ENCODE data around the gene TEAD1.

The TEAD1 gene

GRCh38 chr11:12686246-12687060 is 12.2 kb downstream of the TEAD1 start:
- no peak for TF ChIP-seq CTCF (IDR thresholded peaks at IDR 0.05; ENCODE audit: insufficient read depth, low read length)
- no peak for TF ChIP-seq GABPA (IDR thresholded peaks at IDR 0.05; ENCODE audit: low read depth)
- no peak for TF ChIP-seq POLR2AphosphoS5 (IDR thresholded peaks at IDR 0.05; ENCODE audit: low read depth)
- no peak for TF ChIP-seq SPI1 (IDR thresholded peaks at IDR 0.05; ENCODE audit: borderline replicate concordance, low read depth)
- no peak for TF ChIP-seq REST (IDR thresholded peaks at IDR 0.05; ENCODE audit: insufficient replicate concordance, low read depth)
- peaks cover 5% of the 10 kb centered on the region for H3K27me3 ChIP-seq (ENCODE audit: insufficient read depth, poor library complexity, severe bottlenecking)
- H3K4me3 ChIP-seq (replicated peaks; ENCODE audit: insufficient read depth, low read length): no peak overlapping the region
- DNase-seq (ENCODE audit: low read depth in 1 of 2, low spot score in 1 of 2): no peak
- H3K27ac ChIP-seq (replicated peaks): no peak overlapping the region

DNA sequence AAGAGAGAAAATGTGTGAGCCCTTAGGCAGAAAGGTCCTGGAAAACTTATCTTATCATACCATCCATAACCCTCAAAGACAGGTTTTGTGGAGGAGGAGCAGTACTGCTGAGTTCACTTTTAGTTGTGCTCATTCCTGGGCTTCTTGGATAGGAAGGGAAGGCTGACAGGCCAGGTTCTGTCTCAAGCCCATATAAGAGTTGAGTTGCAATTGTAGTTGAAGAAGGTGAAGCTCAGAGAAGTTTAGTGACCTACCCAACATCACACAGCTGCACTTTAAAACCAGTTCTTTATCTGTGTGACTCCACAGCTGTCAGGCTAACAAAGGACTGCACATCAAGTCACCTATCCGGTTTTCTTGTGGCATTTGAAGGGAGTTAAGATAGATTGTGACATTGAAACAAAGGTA is 13.0 kb downstream of the TEAD1 start:
- TF ChIP-seq GABPA (IDR thresholded peaks at IDR 0.05; ENCODE audit: low read depth) (no peak), CTCF (IDR thresholded peaks at IDR 0.05; ENCODE audit: insufficient read depth, low read length) (no peak), SPI1 (IDR thresholded peaks at IDR 0.05; ENCODE audit: borderline replicate concordance, low read depth) (no peak), REST (IDR thresholded peaks at IDR 0.05; ENCODE audit: insufficient replicate concordance, low read depth) (no peak)
- no peak overlapping the region for H3K27ac ChIP-seq (replicated peaks)
- H3K4me3 ChIP-seq (replicated peaks; ENCODE audit: insufficient read depth, low read length): no peak overlapping the region
- H3K27me3 ChIP-seq (ENCODE audit: insufficient read depth, poor library complexity, severe bottlenecking): peaks cover 4% of the 10 kb centered on the region
- no peak for DNase-seq (ENCODE audit: low read depth in 1 of 2, low spot score in 1 of 2)

DNA sequence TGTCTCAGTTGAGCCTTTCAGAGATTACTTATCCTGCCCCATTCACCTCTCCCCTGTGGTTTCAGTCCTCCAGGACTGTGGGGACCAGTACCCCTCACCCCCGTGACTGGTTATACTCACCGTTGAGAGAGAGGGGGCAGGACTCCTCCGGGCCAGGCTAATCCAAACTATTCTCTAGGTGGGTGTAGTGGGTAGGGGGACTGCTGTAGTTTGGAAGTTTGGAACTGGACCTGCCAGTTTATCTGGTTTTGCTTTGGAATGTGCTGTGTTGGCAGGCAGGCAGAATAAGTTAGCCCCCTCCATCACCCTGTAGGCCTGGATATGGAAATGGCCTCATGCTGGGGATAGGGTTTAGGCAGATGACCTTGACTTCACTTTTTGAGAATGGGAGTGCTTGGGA is 13.5 kb downstream of the TEAD1 start:
- Histone ChIP-seq H3K27ac (replicated peaks) (no peak overlapping the region), H3K27me3 (ENCODE audit: insufficient read depth, poor library complexity, severe bottlenecking) (peaks cover 3% of the 10 kb centered on the region), H3K4me3 (replicated peaks; ENCODE audit: insufficient read depth, low read length) (no peak overlapping the region)
- DNase-seq (ENCODE audit: low read depth in 1 of 2, low spot score in 1 of 2): no peak
- TF ChIP-seq REST (IDR thresholded peaks at IDR 0.05; ENCODE audit: insufficient replicate concordance, low read depth) (no peak), CTCF (IDR thresholded peaks at IDR 0.05; ENCODE audit: insufficient read depth, low read length) (no peak), GABPA (IDR thresholded peaks at IDR 0.05; ENCODE audit: low read depth) (no peak), POLR2AphosphoS5 (IDR thresholded peaks at IDR 0.05; ENCODE audit: low read depth) (no peak), SPI1 (IDR thresholded peaks at IDR 0.05; ENCODE audit: borderline replicate concordance, low read depth) (no peak)
